ENCODE results near the gene ZCCHC10. TPM values are rescaled to one million over a fixed set of nuclear protein-coding genes. Genes with fewer than 3 reads are reported as not detected.
"Not testable (repeated sequence)": the region's sequence is repeated elsewhere in the genome, so short reads cannot be mapped to it uniquely, and the experiment has no call there.

The ZCCHC10 gene
- total and polyA plus RNA-seq, 4 donors = 5.1 to 24.2 (median 9.8) TPM

GRCh38 chr5:132962429-132963021, 63.8 kb downstream of the ZCCHC10 start (continued):
- no peak for TF ChIP-seq CTCF (IDR thresholded peaks at IDR 0.05; ENCODE audit: low read depth, low read length, missing input control)

- H3K9me3 ChIP-seq (ENCODE audit: control insufficient read depth in 4 of 4, low read length in 3 of 4) = no peaks in the 10 kb centered on the region
- peaks cover 11 to 20% (median 12%) of the 10 kb centered on the region in 4 donors for H3K4me1 ChIP-seq (ENCODE audit: control insufficient read depth in 4 of 4, insufficient read depth in 4 of 4, low read length in 3 of 4)
- peak overlapping the region; percentile 72 to 95 (median 91) for H3K4me3 ChIP-seq (ENCODE audit: low read depth in 1 of 3, low read length in 3 of 3)
- DNase-seq (ENCODE audit: low spot score) = no peak
- H3K9ac ChIP-seq (ENCODE audit: low read depth in 1 of 2, low read length in 2 of 2) = peak overlapping the region; percentile 98 to 100
- H3K36me3 ChIP-seq (ENCODE audit: control insufficient read depth in 4 of 4, insufficient read depth in 3 of 4, low read depth in 1 of 4, low read length in 3 of 4) = no peaks in the 10 kb centered on the region
- H3K27me3 ChIP-seq (ENCODE audit: control insufficient read depth in 4 of 4, insufficient read depth in 4 of 4, low read length in 3 of 4) = no peaks in the 10 kb centered on the region
- peak overlapping the region; percentile 99 to 100 for H3K27ac ChIP-seq (ENCODE audit: low read depth in 1 of 2, low read length in 2 of 2)
- WGBS = 7% methylated on average over 5 of the region's 5 CpGs
- TF ChIP-seq JUND (IDR thresholded peaks at IDR 0.05) (no peak), RXRA (IDR thresholded peaks at IDR 0.05) (peak in 1 of 2 donors; percentile 2)
These were observed 64.5 kb downstream of the ZCCHC10 start for GRCh38 chr5:132961887-132962286.

- 93% methylated on average over 11 of the region's 11 CpGs for WGBS
- Histone ChIP-seq H3K9ac (ENCODE audit: low read depth in 1 of 2, low read length in 2 of 2) (peak overlapping the region; percentile 98 to 100), H3K4me1 (ENCODE audit: control insufficient read depth in 4 of 4, insufficient read depth in 4 of 4, low read length in 3 of 4) (peaks cover 11 to 20% (median 12%) of the 10 kb centered on the region in 4 donors), H3K4me3 (ENCODE audit: low read depth in 1 of 3, low read length in 3 of 3) (peak overlapping the region in 2 of 3 donors; percentile 72 to 91)
- H3K27me3 ChIP-seq (ENCODE audit: control insufficient read depth in 4 of 4, insufficient read depth in 4 of 4, low read length in 3 of 4); DNase-seq (ENCODE audit: low spot score); H3K27ac ChIP-seq (ENCODE audit: low read depth in 1 of 2, low read length in 2 of 2); H3K9me3 ChIP-seq (ENCODE audit: control insufficient read depth in 4 of 4, low read length in 3 of 4); H3K36me3 ChIP-seq (ENCODE audit: control insufficient read depth in 4 of 4, insufficient read depth in 3 of 4, low read depth in 1 of 4, low read length in 3 of 4): not testable (repeated sequence)
These were observed 65.1 kb downstream of the ZCCHC10 start for GRCh38 chr5:132961123-132961815.

- 90% methylated on average over 6 of the region's 6 CpGs for WGBS
- H3K27ac ChIP-seq (ENCODE audit: low read depth in 1 of 2, low read length in 2 of 2); H3K9ac ChIP-seq (ENCODE audit: low read depth in 1 of 2, low read length in 2 of 2); H3K9me3 ChIP-seq (ENCODE audit: control insufficient read depth in 4 of 4, low read length in 3 of 4); H3K36me3 ChIP-seq (ENCODE audit: control insufficient read depth in 4 of 4, insufficient read depth in 3 of 4, low read depth in 1 of 4, low read length in 3 of 4); DNase-seq (ENCODE audit: low spot score); H3K27me3 ChIP-seq (ENCODE audit: control insufficient read depth in 4 of 4, insufficient read depth in 4 of 4, low read length in 3 of 4); H3K4me3 ChIP-seq (ENCODE audit: low read depth in 1 of 3, low read length in 3 of 3): not testable (repeated sequence)
- peaks cover 6 to 26% (median 9%) of the 10 kb centered on the region in 4 donors for H3K4me1 ChIP-seq (ENCODE audit: control insufficient read depth in 4 of 4, insufficient read depth in 4 of 4, low read length in 3 of 4)
These were observed 70.1 kb downstream of the ZCCHC10 start for GRCh38 chr5:132956166-132956799.

GRCh38 chr5:132953710-132954109, 72.6 kb downstream of the ZCCHC10 start:
- WGBS = 52% methylated on average over 6 of the region's 6 CpGs
- Histone ChIP-seq H3K9me3 (ENCODE audit: control insufficient read depth in 4 of 4, low read length in 3 of 4) (no peaks in the 10 kb centered on the region), H3K27me3 (ENCODE audit: control insufficient read depth in 4 of 4, insufficient read depth in 4 of 4, low read length in 3 of 4) (no peaks in the 10 kb centered on the region), H3K27ac (ENCODE audit: low read depth in 1 of 2, low read length in 2 of 2) (no peak overlapping the region), H3K9ac (ENCODE audit: low read depth in 1 of 2, low read length in 2 of 2) (no peak overlapping the region), H3K4me1 (ENCODE audit: control insufficient read depth in 4 of 4, insufficient read depth in 4 of 4, low read length in 3 of 4) (peaks cover 0 to 13% (median 4%) of the 10 kb centered on the region in 4 donors), H3K4me3 (ENCODE audit: low read depth in 1 of 3, low read length in 3 of 3) (no peak overlapping the region), H3K36me3 (ENCODE audit: control insufficient read depth in 4 of 4, insufficient read depth in 3 of 4, low read depth in 1 of 4, low read length in 3 of 4) (peaks cover 0 to 5% (median 2%) of the 10 kb centered on the region in 4 donors)
- no peak for DNase-seq (ENCODE audit: low spot score)
- TF ChIP-seq JUND (IDR thresholded peaks at IDR 0.05) (no peak), ZBTB33 (IDR thresholded peaks at IDR 0.05) (peak; percentile 16)

Data from liver (tissue), 9 donors.